Panc1 (cell line): Measurements from ENCODE around the gene TINAG. TPM values are rescaled to one million over a fixed set of nuclear protein-coding genes. Genes with fewer than 3 reads are reported as not detected.

Experiments used
- ATAC-seq: fragments of 200-7000 bp; cut with Tn5 transposase; 2 replicates; pipeline ENCODE4 v1.9.1; 2020; ENCODE audit warnings: mild to moderate bottlenecking, moderate library complexity
- BruUV-seq: library from RNA; stranded (reverse); fragments of 400-500 nt; replicated peaks from 2 replicates; lab custom pipeline; 2021; lab: Mats Ljungman, UMichigan
- CTCF ChIA-PET: fragments of 300-600 bp; sonication (Branson Sonifier 250); formaldehyde crosslinking; loops from one replicate; lab custom pipeline; 2022; ENCODE audit warnings: antibody characterized with exemption; lab: Charles Lee
- POLR2A ChIA-PET: fragments of 300-600 bp; sonication (Branson Sonifier 250); formaldehyde crosslinking; loops from one replicate; lab custom pipeline; 2022; ENCODE audit warnings: antibody characterized with exemption; lab: Charles Lee
- DNase-seq: peaks from one replicate; pipeline ENCODE4 v3.0.0-alpha.2; 2010; ENCODE audit warnings: low read depth, low spot score
- H3K27ac ChIP-seq: 2 replicates; pipeline ENCODE4 v1.5.1; 2011; ENCODE audit warnings: mild to moderate bottlenecking, low read length, inconsistent platforms
- H3K27me3 ChIP-seq: fragments of 200-500 bp; sonication (Bioruptor generic); 2 replicates; pipeline ENCODE4 v1.6.0; 2014; ENCODE audit warnings: low read length, inconsistent platforms; ENCODE audit not compliant: control insufficient read depth, insufficient read depth
- H3K36me3 ChIP-seq: fragments of 200-500 bp; sonication (Bioruptor generic); 2 replicates; pipeline ENCODE4 v1.5.1; 2014; ENCODE audit warnings: inconsistent platforms, mild to moderate bottlenecking, low read length, moderate library complexity; ENCODE audit not compliant: control insufficient read depth, insufficient read depth
- H3K4me1 ChIP-seq: 2 replicates; pipeline ENCODE4 v1.5.1; 2011; ENCODE audit warnings: inconsistent platforms, mild to moderate bottlenecking, low read length, moderate library complexity; ENCODE audit not compliant: control insufficient read depth, insufficient read depth
- H3K4me3 ChIP-seq, 2 experiments: 2 replicates each; pipeline ENCODE4 v1.5.1; 2011 to 2012; ENCODE audit warnings: low read depth in 2 of 2, low read length in 2 of 2, mild to moderate bottlenecking in 2 of 2, inconsistent platforms in 1 of 2, moderate library complexity in 1 of 2
- H3K9me3 ChIP-seq: fragments of 200-500 bp; sonication (Bioruptor generic); 2 replicates; pipeline ENCODE4 v1.5.1; 2014; ENCODE audit warnings: low read depth, mild to moderate bottlenecking, inconsistent platforms, low read length, moderate library complexity; ENCODE audit not compliant: control insufficient read depth, insufficient read depth
- POLR2AphosphoS5 ChIP-seq: IDR thresholded peaks from 2 replicates; pipeline ENCODE4 v1.6.1; 2012; ENCODE audit warnings: mild to moderate bottlenecking, low read depth, low read length, moderate library complexity
- SIN3A ChIP-seq: IDR thresholded peaks from 2 replicates; pipeline ENCODE4 v1.6.1; 2012; ENCODE audit warnings: low read depth, mild to moderate bottlenecking, low read length, moderate library complexity, borderline replicate concordance; ENCODE audit not compliant: insufficient read depth
- TCF7L2 ChIP-seq: IDR thresholded peaks from 2 replicates; pipeline ENCODE4 v1.6.1; 2011; ENCODE audit warnings: mild to moderate bottlenecking, low read depth, low read length, inconsistent platforms
- in situ Hi-C: cut with HindIII; loops from 2 replicates; pipeline ENCODE4 v1.10.0; 2016; ENCODE audit warnings: low sequenced_read_pairs, low pct_unique_long_range_greater_than_20kb
- intact Hi-C: fragments of 100-400 bp; cut with micrococcal nuclease; formaldehyde crosslinking; loops from one replicate; pipeline ENCODE4 v1.10.0; 2022; ENCODE audit not compliant: unreplicated experiment
- total RNA-seq: library from RNA; stranded (reverse); gene quantifications from one replicate; pipeline ENCODE4 v1.2.1, GENCODE V29; 2021; ENCODE audit not compliant: unreplicated experiment
- TF ChIP-seq, protein P1 (sequence below): fragments of 450-650 bp; IDR thresholded peaks from 2 replicates; pipeline ENCODE4 v1.5.1; 2017; ENCODE audit warnings: mild to moderate bottlenecking
- TF ChIP-seq, protein P2 (sequence below), 2 experiments: IDR thresholded peaks; 2 replicates each; pipeline ENCODE4 v1.6.1; 2011 to 2012; ENCODE audit warnings: low read depth in 2 of 2, control low read depth in 1 of 2, low read length in 1 of 2, mild to moderate bottlenecking in 1 of 2, moderate library complexity in 1 of 2; ENCODE audit not compliant: insufficient read depth in 1 of 2

TINAG gene
- total RNA-seq, 1 experiment from 2014 or later = not detected

DNA sequence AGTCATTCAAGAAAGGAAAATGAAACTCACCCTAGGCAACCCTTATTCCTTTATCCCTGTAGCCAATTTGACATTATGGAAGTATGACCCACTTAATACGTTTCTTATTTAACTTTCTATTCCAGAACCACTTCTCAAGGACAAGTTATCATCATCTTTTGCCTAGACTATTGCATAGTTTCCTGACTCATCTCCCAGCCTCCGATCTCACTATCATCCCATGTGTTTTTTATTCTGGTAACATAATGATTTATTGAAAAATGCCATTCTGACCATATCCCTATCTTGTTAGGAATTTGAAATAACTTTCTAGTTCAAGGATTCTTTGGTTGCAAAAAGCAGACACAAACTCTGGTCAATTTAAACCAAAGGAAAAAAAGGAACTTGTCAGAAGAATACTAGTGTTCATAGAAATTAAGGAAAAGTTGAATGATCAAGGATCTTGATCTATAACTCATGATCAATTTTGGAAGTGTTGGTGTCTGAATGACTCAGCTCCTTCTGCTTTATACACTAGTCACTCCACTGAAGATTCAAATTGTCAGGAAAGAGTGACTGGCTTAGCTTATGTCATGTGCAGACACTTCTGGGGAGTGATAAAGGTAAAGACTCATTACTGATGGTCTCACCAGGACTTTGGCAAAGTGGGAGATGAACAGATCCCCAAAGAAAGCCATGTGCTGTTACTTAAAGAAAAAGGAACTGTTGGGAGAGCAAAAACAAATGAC lies 8.5 kb upstream of the TINAG start:
- in situ Hi-C loops (no loop called here), intact Hi-C loops (no loop called here)
- ChIA-PET CTCF (no interaction called here), POLR2A (no interaction called here)
- DNase-seq (no peak), ATAC-seq (no peak)
- no peaks in the 10 kb centered on the region for H3K36me3 ChIP-seq
- no peak overlapping the region for H3K27ac ChIP-seq
- H3K4me1 ChIP-seq = no peaks in the 10 kb centered on the region
- no peak overlapping the region for H3K4me3 ChIP-seq
- BruUV-seq = no TSS peak
- H3K9me3 ChIP-seq = no peaks in the 10 kb centered on the region
- no peaks in the 10 kb centered on the region for H3K27me3 ChIP-seq
- TF ChIP-seq, protein P1, sequence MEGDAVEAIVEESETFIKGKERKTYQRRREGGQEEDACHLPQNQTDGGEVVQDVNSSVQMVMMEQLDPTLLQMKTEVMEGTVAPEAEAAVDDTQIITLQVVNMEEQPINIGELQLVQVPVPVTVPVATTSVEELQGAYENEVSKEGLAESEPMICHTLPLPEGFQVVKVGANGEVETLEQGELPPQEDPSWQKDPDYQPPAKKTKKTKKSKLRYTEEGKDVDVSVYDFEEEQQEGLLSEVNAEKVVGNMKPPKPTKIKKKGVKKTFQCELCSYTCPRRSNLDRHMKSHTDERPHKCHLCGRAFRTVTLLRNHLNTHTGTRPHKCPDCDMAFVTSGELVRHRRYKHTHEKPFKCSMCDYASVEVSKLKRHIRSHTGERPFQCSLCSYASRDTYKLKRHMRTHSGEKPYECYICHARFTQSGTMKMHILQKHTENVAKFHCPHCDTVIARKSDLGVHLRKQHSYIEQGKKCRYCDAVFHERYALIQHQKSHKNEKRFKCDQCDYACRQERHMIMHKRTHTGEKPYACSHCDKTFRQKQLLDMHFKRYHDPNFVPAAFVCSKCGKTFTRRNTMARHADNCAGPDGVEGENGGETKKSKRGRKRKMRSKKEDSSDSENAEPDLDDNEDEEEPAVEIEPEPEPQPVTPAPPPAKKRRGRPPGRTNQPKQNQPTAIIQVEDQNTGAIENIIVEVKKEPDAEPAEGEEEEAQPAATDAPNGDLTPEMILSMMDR = no peak
- TF ChIP-seq, protein P2, sequence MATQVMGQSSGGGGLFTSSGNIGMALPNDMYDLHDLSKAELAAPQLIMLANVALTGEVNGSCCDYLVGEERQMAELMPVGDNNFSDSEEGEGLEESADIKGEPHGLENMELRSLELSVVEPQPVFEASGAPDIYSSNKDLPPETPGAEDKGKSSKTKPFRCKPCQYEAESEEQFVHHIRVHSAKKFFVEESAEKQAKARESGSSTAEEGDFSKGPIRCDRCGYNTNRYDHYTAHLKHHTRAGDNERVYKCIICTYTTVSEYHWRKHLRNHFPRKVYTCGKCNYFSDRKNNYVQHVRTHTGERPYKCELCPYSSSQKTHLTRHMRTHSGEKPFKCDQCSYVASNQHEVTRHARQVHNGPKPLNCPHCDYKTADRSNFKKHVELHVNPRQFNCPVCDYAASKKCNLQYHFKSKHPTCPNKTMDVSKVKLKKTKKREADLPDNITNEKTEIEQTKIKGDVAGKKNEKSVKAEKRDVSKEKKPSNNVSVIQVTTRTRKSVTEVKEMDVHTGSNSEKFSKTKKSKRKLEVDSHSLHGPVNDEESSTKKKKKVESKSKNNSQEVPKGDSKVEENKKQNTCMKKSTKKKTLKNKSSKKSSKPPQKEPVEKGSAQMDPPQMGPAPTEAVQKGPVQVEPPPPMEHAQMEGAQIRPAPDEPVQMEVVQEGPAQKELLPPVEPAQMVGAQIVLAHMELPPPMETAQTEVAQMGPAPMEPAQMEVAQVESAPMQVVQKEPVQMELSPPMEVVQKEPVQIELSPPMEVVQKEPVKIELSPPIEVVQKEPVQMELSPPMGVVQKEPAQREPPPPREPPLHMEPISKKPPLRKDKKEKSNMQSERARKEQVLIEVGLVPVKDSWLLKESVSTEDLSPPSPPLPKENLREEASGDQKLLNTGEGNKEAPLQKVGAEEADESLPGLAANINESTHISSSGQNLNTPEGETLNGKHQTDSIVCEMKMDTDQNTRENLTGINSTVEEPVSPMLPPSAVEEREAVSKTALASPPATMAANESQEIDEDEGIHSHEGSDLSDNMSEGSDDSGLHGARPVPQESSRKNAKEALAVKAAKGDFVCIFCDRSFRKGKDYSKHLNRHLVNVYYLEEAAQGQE (IDR thresholded peaks at IDR 0.05; ENCODE audit: insufficient read depth in 1 of 2, low read depth in 2 of 2, low read length in 1 of 2) = no peak
- TF ChIP-seq SIN3A (no peak), TCF7L2 (no peak), POLR2AphosphoS5 (no peak)

DNA sequence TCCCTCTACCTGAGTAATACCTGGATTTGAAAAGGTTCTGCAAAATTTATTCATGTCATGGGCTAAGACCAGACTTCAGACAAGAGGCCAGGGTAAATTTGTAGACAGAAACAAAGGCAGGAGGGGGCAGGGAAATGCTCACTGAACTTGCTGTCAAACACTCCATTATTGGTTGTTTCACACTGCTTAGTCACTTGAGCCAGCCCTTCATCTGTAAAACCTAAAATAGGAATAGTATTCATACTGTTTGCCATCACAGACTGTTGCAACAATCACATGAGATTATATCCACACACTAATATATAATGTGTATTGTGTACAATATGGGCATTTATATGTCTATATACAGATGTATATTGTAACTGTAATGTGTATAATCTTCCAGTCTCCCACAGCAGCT lies 6.5 kb upstream of the TINAG start:
- no TSS peak for BruUV-seq
- Histone ChIP-seq H3K27ac (no peak overlapping the region), H3K9me3 (no peaks in the 10 kb centered on the region), H3K4me3 (no peak overlapping the region), H3K4me1 (no peaks in the 10 kb centered on the region), H3K27me3 (no peaks in the 10 kb centered on the region), H3K36me3 (no peaks in the 10 kb centered on the region)
- no peak for ATAC-seq
- ChIA-PET CTCF (interaction anchor here (0.7 kb wide), 1 partner anchor 9 kb away, joined by 5 read pairs; no protein-coding TSS in a partner anchor), POLR2A (no interaction called here)
- DNase-seq = no peak
- TF ChIP-seq SIN3A (no peak), POLR2AphosphoS5 (no peak), TCF7L2 (no peak)
- TF ChIP-seq, protein P2 (IDR thresholded peaks at IDR 0.05; ENCODE audit: insufficient read depth in 1 of 2, low read depth in 2 of 2, low read length in 1 of 2) = no peak
- TF ChIP-seq, protein P1 = no peak
- intact Hi-C loops (no loop called here), in situ Hi-C loops (no loop called here)
